Measurements from ENCODE around the gene GFOD1.
A peak's percentile ranks its signal among the peaks of the same experiment; 100 is the strongest.

GFOD1 gene

DNA sequence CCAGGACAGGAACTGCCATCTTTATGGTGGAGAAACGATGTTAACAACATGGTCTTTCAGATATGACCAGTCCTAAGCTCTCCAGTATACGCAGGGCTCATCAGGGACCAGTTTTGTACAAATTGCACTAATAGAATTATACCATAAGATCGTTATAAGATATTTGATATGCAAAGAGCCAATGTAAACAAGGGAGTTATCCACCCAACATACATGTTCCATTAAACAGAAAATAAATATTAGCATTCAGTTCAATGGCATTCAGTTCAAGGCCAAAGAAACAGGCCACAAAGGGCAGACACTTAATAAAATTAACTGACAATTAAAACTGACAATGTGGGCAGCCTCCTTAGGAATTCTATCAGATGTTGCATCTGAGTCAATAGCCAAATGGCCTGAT, 2.6 kb downstream of the GFOD1 start:
- DNase-seq = no peak

- DNase-seq = no peak
These were observed 3.2 kb downstream of the GFOD1 start for GRCh38 chr6:13484138-13484708.

- DNase-seq = no peak
These were observed 6.5 kb downstream of the GFOD1 start for GRCh38 chr6:13480631-13481501.

DNA sequence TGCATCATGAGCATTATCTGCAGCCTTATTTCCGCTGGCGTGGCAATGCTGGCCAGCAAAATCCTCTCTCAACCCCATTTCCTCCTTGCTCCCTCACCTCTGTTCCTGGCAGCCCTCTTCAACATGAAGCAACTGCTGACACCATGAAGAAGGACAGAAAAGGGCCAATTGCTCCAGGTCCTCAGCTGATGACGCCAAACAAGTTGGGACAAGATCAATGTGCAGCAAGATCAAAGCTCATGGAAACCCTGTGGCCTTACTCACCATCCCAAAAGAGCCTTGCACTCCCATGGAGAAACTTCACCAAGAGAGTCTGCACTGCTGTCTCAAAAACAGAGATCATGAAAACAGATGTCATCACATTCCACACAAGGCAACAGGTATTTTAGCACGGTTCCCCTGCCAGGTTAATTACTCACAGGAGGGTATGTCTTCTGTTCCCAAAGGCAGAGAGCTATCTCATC, 7.4 kb downstream of the GFOD1 start:
- DNase-seq = no peak

DNA sequence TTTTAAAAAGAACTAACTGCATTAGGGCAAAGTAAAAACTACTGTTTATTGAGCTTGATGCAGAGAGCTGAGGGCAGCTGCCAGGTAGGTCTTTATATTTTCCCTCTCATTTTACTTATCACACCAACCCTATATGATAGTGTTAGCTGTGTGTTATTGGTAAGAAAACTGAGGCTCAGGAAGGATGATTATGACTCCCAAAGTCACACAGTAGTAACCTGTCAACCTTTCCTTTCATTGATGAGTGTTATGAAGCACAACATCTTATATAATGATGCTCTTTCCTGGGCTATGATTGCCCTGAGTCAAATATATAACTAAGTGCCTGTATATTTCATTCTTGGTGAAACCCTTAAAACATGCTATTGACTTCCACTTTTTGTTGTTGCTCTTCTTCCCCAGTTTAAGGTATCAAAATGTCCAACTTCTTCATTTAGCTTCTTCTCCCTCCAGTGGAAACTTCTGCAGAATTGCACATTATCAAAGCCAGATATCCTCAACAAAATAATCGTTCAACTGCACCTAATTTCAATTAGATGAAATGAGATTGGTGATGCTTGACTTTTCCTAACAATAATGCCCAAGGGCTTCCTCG, 8.1 kb downstream of the GFOD1 start:
- no peak for DNase-seq

- DNase-seq = no peak
These were observed 8.9 kb downstream of the GFOD1 start for GRCh38 chr6:13478525-13478966.

DNA sequence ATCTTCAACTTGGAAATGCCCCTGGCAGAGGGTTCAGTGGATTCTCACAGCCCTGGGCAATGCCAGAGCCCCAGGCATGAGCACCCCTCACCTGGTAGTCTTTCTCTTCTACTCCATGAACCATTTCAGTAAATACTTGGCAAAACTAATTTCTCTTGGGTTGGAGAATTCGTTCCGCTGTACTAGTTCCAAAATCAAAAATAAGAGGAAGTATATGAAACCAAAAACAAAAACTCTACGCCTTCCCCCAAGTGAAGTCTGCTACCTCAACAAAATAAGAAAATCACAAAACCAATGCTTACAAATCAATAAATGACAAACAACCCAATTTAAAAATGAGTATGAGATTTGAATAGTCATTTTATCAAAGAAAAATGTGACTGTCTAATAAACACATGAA, 12.6 kb downstream of the GFOD1 start:
- no peak for DNase-seq

GRCh38 chr6:13474360-13474759, 13.0 kb downstream of the GFOD1 start:
- no peak for DNase-seq

DNA sequence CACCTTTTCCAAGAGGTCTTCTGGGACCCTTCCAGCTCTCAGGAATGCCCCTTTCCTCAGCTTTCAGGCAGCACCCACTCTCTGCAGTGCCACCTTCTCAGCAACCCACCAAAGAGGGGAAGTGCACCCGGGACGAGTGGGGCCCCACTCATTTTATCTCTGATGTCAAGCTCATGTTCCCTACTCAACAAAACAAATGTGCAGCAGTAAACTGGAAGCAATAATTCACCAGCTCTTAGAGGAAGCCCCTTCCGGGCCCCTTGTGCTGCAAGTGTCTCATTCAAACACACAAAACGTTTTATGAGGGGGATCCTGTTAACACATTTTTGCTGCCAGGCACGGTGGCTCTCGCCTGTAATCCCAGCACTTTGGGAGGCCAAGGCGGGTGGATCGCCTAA, 13.6 kb downstream of the GFOD1 start:
- DNase-seq = no peak

GRCh38 chr6:13472976-13473767, 14.2 kb downstream of the GFOD1 start:
- DNase-seq = no peak

GRCh38 chr6:13472099-13472498, 15.3 kb downstream of the GFOD1 start:
- DNase-seq = no peak

GRCh38 chr6:13471184-13471583, 16.2 kb downstream of the GFOD1 start:
- DNase-seq = no peak

- DNase-seq = no peak
These were observed 16.9 kb downstream of the GFOD1 start for GRCh38 chr6:13470238-13471140.

- DNase-seq = no peak
These were observed 17.7 kb downstream of the GFOD1 start for GRCh38 chr6:13469693-13470092.

DNA sequence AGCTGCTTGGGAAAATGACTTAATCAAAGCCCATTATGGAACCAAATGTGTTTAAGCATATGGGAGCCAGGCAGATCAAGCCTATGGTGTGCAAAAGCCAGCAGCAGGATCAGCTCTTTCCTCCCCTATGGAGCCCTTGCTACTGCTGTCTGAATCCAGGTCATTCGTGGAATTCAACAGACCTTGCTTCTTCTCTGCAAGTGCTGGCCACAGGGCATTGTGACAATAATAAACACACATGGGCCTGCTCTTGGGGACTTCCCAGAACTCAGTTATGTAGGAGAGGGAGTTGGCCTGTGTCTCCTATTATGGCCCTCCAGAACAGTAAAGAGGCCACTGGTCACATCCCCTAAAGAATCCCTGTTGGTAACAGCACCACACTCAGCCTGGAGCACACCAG, 18.6 kb downstream of the GFOD1 start:
- no peak for DNase-seq

GRCh38 chr6:13467216-13467600, 20.2 kb downstream of the GFOD1 start:
- no peak for DNase-seq

DNA sequence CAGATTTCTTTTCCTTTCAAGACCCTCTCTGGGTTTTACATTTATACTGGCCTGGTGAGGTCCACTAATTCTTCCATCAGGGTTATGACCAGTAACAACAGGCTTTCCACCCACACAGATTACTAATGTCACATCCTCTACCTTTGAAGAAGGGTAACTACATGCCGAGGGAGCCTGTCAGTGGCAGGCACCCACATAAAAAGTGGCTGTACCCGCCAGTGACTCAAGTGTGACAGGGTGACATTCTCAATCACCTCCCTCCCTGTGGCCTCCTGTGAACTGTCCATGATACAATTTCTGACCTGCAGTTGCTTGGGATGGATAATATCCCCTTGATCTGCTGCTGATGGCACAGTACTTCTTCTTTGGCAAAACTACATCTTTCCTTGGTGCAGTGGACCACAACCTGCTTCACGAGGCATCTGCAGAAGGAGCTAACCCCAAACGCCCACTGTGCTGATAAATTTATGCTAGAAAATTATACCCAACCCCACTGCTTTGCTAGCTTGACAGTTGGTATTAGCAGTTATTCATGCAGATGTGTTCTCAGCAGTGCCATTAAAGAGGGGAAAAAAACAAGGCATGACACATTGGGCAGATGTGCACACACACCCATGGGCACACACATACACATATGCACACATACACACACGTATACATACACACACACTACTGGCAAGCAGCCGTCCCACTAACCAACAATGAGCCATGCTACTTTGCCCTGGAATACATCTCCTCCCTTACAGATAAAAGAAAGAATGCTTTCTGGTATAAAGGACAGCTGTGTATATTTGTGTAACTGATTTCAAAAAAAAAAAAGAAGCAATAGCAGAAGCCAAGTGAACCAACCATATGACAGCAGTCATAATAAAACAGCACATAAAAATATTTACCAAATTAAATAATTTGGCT, 20.8 kb downstream of the GFOD1 start:
- DNase-seq = peak in 1 of 2 donors; percentile 31

GRCh38 chr6:13465734-13466133, 21.7 kb downstream of the GFOD1 start:
- DNase-seq = no peak

DNA sequence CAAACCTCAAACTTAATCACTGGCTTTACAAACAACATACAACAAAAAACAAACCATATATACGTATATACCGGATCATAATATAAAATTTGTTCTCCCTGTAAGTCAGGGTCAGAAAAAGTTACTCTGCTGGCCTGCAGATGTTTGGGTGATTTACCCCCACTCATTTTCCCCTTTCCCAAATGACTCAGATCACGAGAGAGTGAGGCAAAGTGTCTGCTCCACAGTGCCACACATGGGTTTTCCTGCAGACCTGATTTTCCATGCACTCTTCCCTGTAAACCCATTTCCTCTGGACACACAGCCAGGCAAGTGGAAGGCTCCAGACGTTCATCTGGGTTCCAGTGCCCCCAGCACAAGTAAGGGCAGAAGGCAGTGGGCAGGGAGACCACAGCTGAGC, 23.5 kb downstream of the GFOD1 start:
- DNase-seq = no peak

- no peak for DNase-seq
These were observed 24.1 kb downstream of the GFOD1 start for GRCh38 chr6:13463328-13463717.

All from stimulated activated CD4-positive, alpha-beta T cell treated with anti-CD3 and anti-CD28 coated beads, Interleukin-2, amount 100 ng/mL, for 48 hours (primary cell).